Activated T-helper 17 cell treated with anti-CD3 and anti-CD28 coated beads, Interleukin-2, amount 50 U/mL, for 72 hours (primary cell): Measurements from ENCODE around the gene WDR31. TPM values are rescaled to one million over a fixed set of nuclear protein-coding genes. Genes with fewer than 3 reads are reported as not detected.
"Not testable (repeated sequence)": the region's sequence is repeated elsewhere in the genome, so short reads cannot be mapped to it uniquely, and the experiment has no call there.

ENCODE experiments used
- ATAC-seq: fragments of 150-1000 bp; cut with Tn5 transposase; replicated peaks from 2 replicates; pipeline ENCODE4 v1.10.0; 2021; ENCODE audit warnings: mild to moderate bottlenecking, moderate library complexity
- H3K27ac Mint-ChIP-seq: one replicate; pipeline ENCODE4 v1.8.0; 2022; ENCODE audit warnings: mixed read lengths
- H3K27me3 Mint-ChIP-seq: one replicate; pipeline ENCODE4 v1.8.0; 2022; ENCODE audit warnings: mixed read lengths
- H3K36me3 Mint-ChIP-seq: one replicate; pipeline ENCODE4 v1.8.0; 2022; ENCODE audit warnings: low read depth, mild to moderate bottlenecking, mixed read lengths
- H3K4me1 Mint-ChIP-seq: one replicate; pipeline ENCODE4 v1.8.0; 2022; ENCODE audit warnings: mixed read lengths
- H3K4me3 Mint-ChIP-seq: one replicate; pipeline ENCODE4 v1.8.0; 2022; ENCODE audit warnings: mild to moderate bottlenecking, mixed read lengths
- H3K9me3 Mint-ChIP-seq: one replicate; pipeline ENCODE4 v1.8.0; 2022; ENCODE audit warnings: mixed read lengths
- total RNA-seq, 2 donors: library from RNA; stranded (reverse); gene quantifications; one replicate each; pipeline ENCODE4 v1.2.3, GENCODE V29; 2022

Gene WDR31
- 1 to 10 TPM; 1.6 to 2.2 TPM for total RNA-seq

- no peaks in the 10 kb centered on the region for H3K9me3 Mint-ChIP-seq
- peak; percentile 94 for ATAC-seq
- H3K36me3 Mint-ChIP-seq, result no peaks in the 10 kb centered on the region
- no peaks in the 10 kb centered on the region for H3K27me3 Mint-ChIP-seq
- peak within 1 kb of the TSS; percentile 87 for H3K4me3 Mint-ChIP-seq
- H3K4me1 Mint-ChIP-seq, result peaks cover 19% of the 10 kb centered on the region
- peak within 1 kb of the TSS; percentile 70 for H3K27ac Mint-ChIP-seq
These were observed at the start of gene WDR31 for GRCh38 chr9:113340011-113340699. Gene WDR31, minus strand, starts transcription at chr9:113340275. Its CDS starts 8,253 bp downstream, at chr9:113332022.

GRCh38 chr9:113389451-113389850, 49.4 kb upstream of the WDR31 start:
- H3K9me3 Mint-ChIP-seq, result no peaks in the 10 kb centered on the region
- ATAC-seq, result no peak

GRCh38 chr9:113388833-113389232, 48.8 kb upstream of the WDR31 start:
- H3K4me3 Mint-ChIP-seq, result no peak overlapping the region
- peaks cover 46% of the 10 kb centered on the region for H3K36me3 Mint-ChIP-seq
- no peak overlapping the region for H3K27ac Mint-ChIP-seq
- no peaks in the 10 kb centered on the region for H3K4me1 Mint-ChIP-seq
- no peaks in the 10 kb centered on the region for H3K27me3 Mint-ChIP-seq
- ATAC-seq, result no peak
- H3K9me3 Mint-ChIP-seq, result no peaks in the 10 kb centered on the region

More at GRCh38 chr9:113389451-113389850, 49.4 kb upstream of the WDR31 start:
- Mint-ChIP-seq H3K27me3 (no peaks in the 10 kb centered on the region), H3K27ac (no peak overlapping the region), H3K36me3 (peaks cover 46% of the 10 kb centered on the region), H3K4me1 (no peaks in the 10 kb centered on the region), H3K4me3 (no peak overlapping the region)

GRCh38 chr9:113387560-113388230, 47.6 kb upstream of the WDR31 start:
- H3K27ac Mint-ChIP-seq, result no peak overlapping the region
- no peaks in the 10 kb centered on the region for H3K4me1 Mint-ChIP-seq
- H3K4me3 Mint-ChIP-seq, result no peak overlapping the region
- no peak for ATAC-seq
- no peaks in the 10 kb centered on the region for H3K9me3 Mint-ChIP-seq
- H3K36me3 Mint-ChIP-seq, result peaks cover 46% of the 10 kb centered on the region
- H3K27me3 Mint-ChIP-seq, result no peaks in the 10 kb centered on the region

GRCh38 chr9:113386571-113387393, 46.7 kb upstream of the WDR31 start:
- H3K36me3 Mint-ChIP-seq, result peaks cover 38% of the 10 kb centered on the region
- H3K27me3 Mint-ChIP-seq, result no peaks in the 10 kb centered on the region
- H3K9me3 Mint-ChIP-seq, result no peaks in the 10 kb centered on the region
- no peaks in the 10 kb centered on the region for H3K4me1 Mint-ChIP-seq
- H3K4me3 Mint-ChIP-seq, result no peak overlapping the region
- peak overlapping the region; percentile 1 for H3K27ac Mint-ChIP-seq
- no peak for ATAC-seq

GRCh38 chr9:113381909-113382411, 41.9 kb upstream of the WDR31 start:
- Mint-ChIP-seq H3K27ac (no peak overlapping the region), H3K36me3 (no peaks in the 10 kb centered on the region), H3K9me3 (no peaks in the 10 kb centered on the region), H3K4me1 (no peaks in the 10 kb centered on the region), H3K4me3 (no peak overlapping the region), H3K27me3 (no peaks in the 10 kb centered on the region)
- no peak for ATAC-seq

GRCh38 chr9:113381441-113381840, 41.4 kb upstream of the WDR31 start:
- not testable (repeated sequence) for ATAC-seq, H3K9me3 Mint-ChIP-seq, H3K27me3 Mint-ChIP-seq, H3K36me3 Mint-ChIP-seq, H3K4me1 Mint-ChIP-seq
- Mint-ChIP-seq H3K27ac (peak overlapping the region; percentile 51), H3K4me3 (peak overlapping the region; percentile 10)

- H3K9me3 Mint-ChIP-seq, result no peaks in the 10 kb centered on the region
- H3K4me3 Mint-ChIP-seq, result peak overlapping the region; percentile 10
- peak overlapping the region; percentile 51 for H3K27ac Mint-ChIP-seq
- ATAC-seq, result peak; percentile 28
- no peaks in the 10 kb centered on the region for H3K36me3 Mint-ChIP-seq
- no peaks in the 10 kb centered on the region for H3K4me1 Mint-ChIP-seq
- no peaks in the 10 kb centered on the region for H3K27me3 Mint-ChIP-seq
These were observed 40.8 kb upstream of the WDR31 start for GRCh38 chr9:113380869-113381378.

- not testable (repeated sequence) for H3K27me3 Mint-ChIP-seq, H3K4me1 Mint-ChIP-seq, H3K4me3 Mint-ChIP-seq, ATAC-seq, H3K9me3 Mint-ChIP-seq
- Mint-ChIP-seq H3K36me3 (peaks cover 11% of the 10 kb centered on the region), H3K27ac (peak overlapping the region; percentile 17)
These were observed 39.7 kb upstream of the WDR31 start for GRCh38 chr9:113379829-113380210.

- H3K4me3 Mint-ChIP-seq, result not testable (repeated sequence)
- peak overlapping the region; percentile 17 for H3K27ac Mint-ChIP-seq
These were observed 39.2 kb upstream of the WDR31 start for GRCh38 chr9:113379094-113379828.

GRCh38 chr9:113376634-113377567, 36.8 kb upstream of the WDR31 start, which contains the start of gene HDHD3:
Gene HDHD3, minus strand, starts transcription at chr9:113376986. Its CDS starts 2,632 bp downstream, at chr9:113374354.
- H3K27me3 Mint-ChIP-seq, result no peaks in the 10 kb centered on the region
- peak within 1 kb of the TSS; percentile 87 for H3K27ac Mint-ChIP-seq
- H3K4me1 Mint-ChIP-seq, result peaks cover 14% of the 10 kb centered on the region
- H3K36me3 Mint-ChIP-seq, result peaks cover 29% of the 10 kb centered on the region
- H3K9me3 Mint-ChIP-seq, result no peaks in the 10 kb centered on the region
- peak within 1 kb of the TSS; percentile 79 for H3K4me3 Mint-ChIP-seq
- peak; percentile 88 for ATAC-seq

More at GRCh38 chr9:113379094-113379828, 39.2 kb upstream of the WDR31 start:
- H3K4me1 Mint-ChIP-seq, result peaks cover 14% of the 10 kb centered on the region
- H3K9me3 Mint-ChIP-seq, ATAC-seq, H3K27me3 Mint-ChIP-seq: not testable (repeated sequence)
- peaks cover 16% of the 10 kb centered on the region for H3K36me3 Mint-ChIP-seq

- H3K9me3 Mint-ChIP-seq, result no peaks in the 10 kb centered on the region
- H3K27me3 Mint-ChIP-seq, result no peaks in the 10 kb centered on the region
- peaks cover 14% of the 10 kb centered on the region for H3K4me1 Mint-ChIP-seq
- H3K4me3 Mint-ChIP-seq, result peak overlapping the region; percentile 79
- peak; percentile 30 for ATAC-seq
- peak overlapping the region; percentile 87 for H3K27ac Mint-ChIP-seq
- peaks cover 29% of the 10 kb centered on the region for H3K36me3 Mint-ChIP-seq
These were observed 35.3 kb upstream of the WDR31 start for GRCh38 chr9:113375057-113376023.
